Adrenal gland (tissue), 5 donors: Measurements from ENCODE around the gene FAM72B.
"Not testable (repeated sequence)": the region's sequence is repeated elsewhere in the genome, so short reads cannot be mapped to it uniquely, and the experiment has no call there.

Experiments
- CTCF ChIP-seq, 6 experiments: fragments of 450-650 bp in 4 of 6; fragments of 200-600 bp in 2 of 6; sonication (generic) in 1 of 6; IDR thresholded peaks; 1 replicate in 5 of 6; 2 replicates in 1 of 6; pipeline versions ENCODE4 v1.5.1 to v1.8.0; 2016 to 2021; ENCODE audit warnings: antibody characterized with exemption in 6 of 6, mild to moderate bottlenecking in 2 of 6, moderate library complexity in 1 of 6
- POLR2A ChIP-seq, 2 donors: fragments of 450-650 bp; IDR thresholded peaks; one replicate each; pipeline ENCODE4 v1.6.1; 2017; ENCODE audit warnings: antibody characterized with exemption in 2 of 2, mild to moderate bottlenecking in 2 of 2, moderate library complexity in 1 of 2
- donor health status: DM: no; HTN: no; CAD: no.

GRCh38 chr1:121210778-121211177, 26.6 kb upstream of the FAM72B start:
- not testable (repeated sequence) for TF ChIP-seq CTCF, POLR2A (IDR thresholded peaks at IDR 0.05)
